Left lung (tissue), 14 donors: Measurements from ENCODE around the gene AFF1. TPM values are rescaled to one million over a fixed set of nuclear protein-coding genes. Genes with fewer than 3 reads are reported as not detected.

Source experiments
- ATAC-seq: fragments of 200-7000 bp; cut with Tn5 transposase; one replicate; pipeline ENCODE4 v1.9.1; 2020; ENCODE audit warnings: moderate library complexity
- DNase-seq, 4 donors: peaks; one replicate each; pipeline ENCODE4 v3.0.0-alpha.2; 2013 to 2020
- H3K27ac ChIP-seq, 2 donors: fragments of 200-600 bp; sonication (generic) in 1 of 2; one replicate each; pipeline versions ENCODE4 v1.5.0 to v1.8.0; 2020 to 2021
- H3K27me3 ChIP-seq, 2 donors: fragments of 200-600 bp; sonication (generic) in 1 of 2; one replicate each; pipeline versions ENCODE4 v1.5.0 to v1.8.0; 2020 to 2021
- H3K36me3 ChIP-seq, 2 donors: fragments of 200-600 bp; sonication (generic) in 1 of 2; one replicate each; pipeline versions ENCODE4 v1.5.0 to v1.8.0; 2020 to 2021
- H3K4me1 ChIP-seq, 2 donors: fragments of 200-600 bp; one replicate each; pipeline ENCODE4 v1.8.0; 2021
- H3K4me3 ChIP-seq, 2 donors: fragments of 200-600 bp; sonication (generic) in 1 of 2; one replicate each; pipeline versions ENCODE4 v1.5.0 to v1.8.0; 2020 to 2021; ENCODE audit warnings: mild to moderate bottlenecking in 1 of 2
- H3K9me3 ChIP-seq, 2 donors: fragments of 200-600 bp; sonication (generic) in 1 of 2; one replicate each; pipeline versions ENCODE4 v1.5.0 to v1.8.0; 2020 to 2021
- intact Hi-C, 2 donors: fragments of 100-400 bp; cut with DNase I; formaldehyde crosslinking; loops; one replicate each; pipeline versions ENCODE4 v1.11.2 to v1.14.2; 2022
- long read RNA-seq, 12 donors: library from polyadenylated mRNA in 2 of 12; unstranded in 2 of 12; transcript quantifications; one replicate each; pipeline ENCODE4 v2.0.0 and lab custom pipeline, GENCODE V29; 2019 to 2026
- polyA plus RNA-seq, 6 donors: library from polyadenylated mRNA; unstranded; fragments of 120-200 nt; gene quantifications; one replicate each; pipeline ENCODE4 v1.2.1, GENCODE V29; 2013; ENCODE audit not compliant: insufficient read length in 6 of 6
- total RNA-seq, 2 donors: library from RNA; stranded (reverse); fragmentation: NEBNext Ultra II Directional; extraction: Animal tissue kit (Norgen Biotek cat#: 25700); gene quantifications; one replicate each; pipeline ENCODE4 v1.2.1, GENCODE V29; 2021
- TF ChIP-seq, protein P1 (sequence below), 2 donors: fragments of 200-600 bp; sonication (generic) in 1 of 2; IDR thresholded peaks; one replicate each; pipeline versions ENCODE4 v1.5.0 to v1.8.0; 2021; ENCODE audit warnings: antibody characterized with exemption in 2 of 2
- donor health status: DM: no; HTN: yes; CAD: no.
- donor health status: DM: no; HTN: no; CAD: no.

Gene AFF1
- total RNA-seq (10 to 100 TPM; 79.1 to 86.0 TPM), polyA plus RNA-seq (10 to 100 TPM; 40.8 to 51.6 (median 45.4) TPM)
- long read RNA-seq, donor 1, full-length matches to known transcripts, result 1 of 17 reads
- long read RNA-seq, donor 1, partial matches to known transcripts, result 16 of 17 reads
- long read RNA-seq, donor 1, other reads (novel, unspliced or antisense), result 0 of 17 reads
- long read RNA-seq, donor 2, partial matches to known transcripts, result 88 of 89 reads
- long read RNA-seq, donor 2, other reads (novel, unspliced or antisense), result 0 of 89 reads
- long read RNA-seq, donor 3, result 0 reads
- long read RNA-seq, donor 4, partial matches to known transcripts, result 7 of 11 reads
- long read RNA-seq, donor 4, other reads (novel, unspliced or antisense), result 3 of 11 reads
- long read RNA-seq, donor 5, result 0 reads
- long read RNA-seq, donor 6, result 0 reads
- long read RNA-seq, donor 7, result 0 reads
- long read RNA-seq, donor 8, result 0 reads
- long read RNA-seq, donor 9, result 0 reads
- long read RNA-seq, donor 10, partial matches to known transcripts, result 4 of 6 reads
- long read RNA-seq, donor 10, other reads (novel, unspliced or antisense), result 2 of 6 reads
- long read RNA-seq, donor 11, result 0 reads
- long read RNA-seq, donor 12, result 0 reads

- ATAC-seq (peak; percentile 92), DNase-seq (peak; percentile 88 to 98 (median 95))
- H3K9me3 ChIP-seq, result no peaks in the 10 kb centered on the region
- intact Hi-C loops, result loop anchor here in 1 of 2 donors (10.0 kb wide), 1 partner anchor 70 kb away; no protein-coding TSS in a partner anchor
- H3K36me3 ChIP-seq, result no peaks in the 10 kb centered on the region
- TF ChIP-seq, protein P1, sequence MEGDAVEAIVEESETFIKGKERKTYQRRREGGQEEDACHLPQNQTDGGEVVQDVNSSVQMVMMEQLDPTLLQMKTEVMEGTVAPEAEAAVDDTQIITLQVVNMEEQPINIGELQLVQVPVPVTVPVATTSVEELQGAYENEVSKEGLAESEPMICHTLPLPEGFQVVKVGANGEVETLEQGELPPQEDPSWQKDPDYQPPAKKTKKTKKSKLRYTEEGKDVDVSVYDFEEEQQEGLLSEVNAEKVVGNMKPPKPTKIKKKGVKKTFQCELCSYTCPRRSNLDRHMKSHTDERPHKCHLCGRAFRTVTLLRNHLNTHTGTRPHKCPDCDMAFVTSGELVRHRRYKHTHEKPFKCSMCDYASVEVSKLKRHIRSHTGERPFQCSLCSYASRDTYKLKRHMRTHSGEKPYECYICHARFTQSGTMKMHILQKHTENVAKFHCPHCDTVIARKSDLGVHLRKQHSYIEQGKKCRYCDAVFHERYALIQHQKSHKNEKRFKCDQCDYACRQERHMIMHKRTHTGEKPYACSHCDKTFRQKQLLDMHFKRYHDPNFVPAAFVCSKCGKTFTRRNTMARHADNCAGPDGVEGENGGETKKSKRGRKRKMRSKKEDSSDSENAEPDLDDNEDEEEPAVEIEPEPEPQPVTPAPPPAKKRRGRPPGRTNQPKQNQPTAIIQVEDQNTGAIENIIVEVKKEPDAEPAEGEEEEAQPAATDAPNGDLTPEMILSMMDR (IDR thresholded peaks at IDR 0.05), result peak; percentile 19 to 53
- H3K4me1 ChIP-seq, result peaks cover 14 to 53% of the 10 kb centered on the region in 2 donors
- no peaks in the 10 kb centered on the region for H3K27me3 ChIP-seq
- peak within 1 kb of the TSS; percentile 88 to 90 for H3K4me3 ChIP-seq
- H3K27ac ChIP-seq, result peak within 1 kb of the TSS; percentile 96 to 99
Observed at GRCh38 chr4:86934771-86935565, at the start of gene AFF1. Gene AFF1, plus strand, starts transcription at chr4:86935011. Its CDS starts 13,523 bp downstream, at chr4:86948534.

GRCh38 chr4:86890790-86891189 is 44.0 kb upstream of the AFF1 start:
- Histone ChIP-seq H3K4me3 (no peak overlapping the region), H3K9me3 (no peaks in the 10 kb centered on the region), H3K4me1 (peaks cover 0 to 25% of the 10 kb centered on the region in 2 donors), H3K27me3 (peaks cover 0 to 18% of the 10 kb centered on the region in 2 donors), H3K27ac (peak overlapping the region; percentile 80 to 84), H3K36me3 (no peaks in the 10 kb centered on the region)
- ATAC-seq, result no peak
- TF ChIP-seq, protein P1 (IDR thresholded peaks at IDR 0.05), result no peak
- DNase-seq, result peak in 2 of 4 donors; percentile 77 to 86
- intact Hi-C loops, result no loop called here

GRCh38 chr4:86891762-86892635 is 42.8 kb upstream of the AFF1 start, which contains the start of gene C4orf36:
Gene C4orf36, minus strand, starts transcription at chr4:86892422. Its CDS starts 902 bp downstream, at chr4:86891520.
- peaks cover 0 to 18% of the 10 kb centered on the region in 2 donors for H3K27me3 ChIP-seq
- peaks cover 0 to 28% of the 10 kb centered on the region in 2 donors for H3K4me1 ChIP-seq
- intact Hi-C loops, result no loop called here
- DNase-seq (peak; percentile 79 to 93 (median 85)), ATAC-seq (peak; percentile 91)
- no peaks in the 10 kb centered on the region for H3K9me3 ChIP-seq
- peak within 1 kb of the TSS; percentile 60 to 84 for H3K4me3 ChIP-seq
- H3K36me3 ChIP-seq, result no peaks in the 10 kb centered on the region
- TF ChIP-seq, protein P1 (IDR thresholded peaks at IDR 0.05), result no peak
- H3K27ac ChIP-seq, result peak within 1 kb of the TSS; percentile 80 to 84

- peak; percentile 11 for ATAC-seq
- Histone ChIP-seq H3K9me3 (no peaks in the 10 kb centered on the region), H3K36me3 (no peaks in the 10 kb centered on the region), H3K27me3 (peaks cover 0 to 18% of the 10 kb centered on the region in 2 donors), H3K4me3 (peak overlapping the region; percentile 60 to 84), H3K27ac (peak overlapping the region; percentile 80 to 84), H3K4me1 (peaks cover 0 to 28% of the 10 kb centered on the region in 2 donors)
- TF ChIP-seq, protein P1 (IDR thresholded peaks at IDR 0.05), result no peak
- DNase-seq, result no peak
- intact Hi-C loops, result no loop called here
Observed at GRCh38 chr4:86892636-86892960, 42.2 kb upstream of the AFF1 start.
